GM12891 (cell line): ENCODE data around the gene DCST2. TPM values are rescaled to one million over a fixed set of nuclear protein-coding genes. Genes with fewer than 3 reads are reported as not detected.

Experiments
- DNase-seq: peaks from one replicate; pipeline ENCODE4 v3.0.0; 2011; ENCODE audit warnings: low spot score; ENCODE audit not compliant: insufficient read length
- FAIRE-seq: peaks from 2 replicates; lab custom pipeline; 2011; peaks lifted over from hg19 to GRCh38; lab: Jason Lieb, UNC
- PAX5 ChIP-seq: IDR thresholded peaks from 2 replicates; pipeline ENCODE4 v1.6.1; 2011; ENCODE audit warnings: low read length, moderate library complexity, mild to moderate bottlenecking; ENCODE audit not compliant: insufficient read depth, severe bottlenecking
- POLR2A ChIP-seq: IDR thresholded peaks from 2 replicates; pipeline ENCODE4 v1.6.1; 2011; ENCODE audit warnings: low read depth, low read length, control low read depth
- POLR2AphosphoS5 ChIP-seq: IDR thresholded peaks from 2 replicates; pipeline ENCODE4 v1.6.1; 2011; ENCODE audit warnings: low read depth, low read length, control low read depth
- POU2F2 ChIP-seq: IDR thresholded peaks from 2 replicates; pipeline ENCODE4 v1.6.1; 2011; ENCODE audit warnings: low read depth, mild to moderate bottlenecking, control low read depth, low read length, moderate library complexity
- SPI1 ChIP-seq: IDR thresholded peaks from 2 replicates; pipeline ENCODE4 v1.6.1; 2011; ENCODE audit warnings: low read depth, low read length, control low read depth
- TAF1 ChIP-seq: IDR thresholded peaks from 2 replicates; pipeline ENCODE4 v1.6.1; 2011; ENCODE audit warnings: low read depth, low read length, control low read depth
- polyA plus RNA-seq: library from polyadenylated mRNA; unstranded; fragments of >200 nt; gene quantifications from one replicate; pipeline ENCODE4 v1.2.1, GENCODE V29; 2012; ENCODE audit warnings: low read depth, missing spikeins, inconsistent platforms; ENCODE audit not compliant: missing spikeins

DCST2 gene
- polyA plus RNA-seq, result 0.09 TPM

DNA sequence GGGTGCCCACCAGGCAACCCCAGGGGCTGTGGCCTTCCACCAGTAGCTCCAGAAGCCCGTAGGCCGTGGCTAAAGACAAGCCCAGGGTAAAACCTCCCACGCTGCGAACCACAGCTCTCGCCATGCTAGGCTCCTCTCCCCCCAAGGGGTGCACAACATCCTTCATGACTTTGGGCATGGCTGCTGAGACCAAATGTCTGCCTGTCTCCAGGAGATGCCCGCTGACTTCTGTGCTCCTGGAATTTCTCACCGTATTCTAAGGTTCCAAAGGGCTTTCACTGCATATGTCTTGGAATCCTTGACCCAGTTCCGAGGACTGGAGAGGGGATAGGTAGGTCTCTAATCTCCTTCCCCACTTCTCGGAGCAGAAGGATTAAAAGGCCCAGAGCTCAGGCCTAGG, at the start of gene DCST2, which contains the start of gene DCST1:
DCST2 (minus strand) TSS at position 258 of the 400 bp plus-strand sequence; CDS start at position 178, 80 bp downstream.
DCST1 (plus strand) TSS at position 301 of the 400 bp plus-strand sequence. CDS start 213 bp downstream, outside the sequence.
- FAIRE-seq, result no peak
- no peak for TF ChIP-seq POLR2A
- DNase-seq, result no peak

DNA sequence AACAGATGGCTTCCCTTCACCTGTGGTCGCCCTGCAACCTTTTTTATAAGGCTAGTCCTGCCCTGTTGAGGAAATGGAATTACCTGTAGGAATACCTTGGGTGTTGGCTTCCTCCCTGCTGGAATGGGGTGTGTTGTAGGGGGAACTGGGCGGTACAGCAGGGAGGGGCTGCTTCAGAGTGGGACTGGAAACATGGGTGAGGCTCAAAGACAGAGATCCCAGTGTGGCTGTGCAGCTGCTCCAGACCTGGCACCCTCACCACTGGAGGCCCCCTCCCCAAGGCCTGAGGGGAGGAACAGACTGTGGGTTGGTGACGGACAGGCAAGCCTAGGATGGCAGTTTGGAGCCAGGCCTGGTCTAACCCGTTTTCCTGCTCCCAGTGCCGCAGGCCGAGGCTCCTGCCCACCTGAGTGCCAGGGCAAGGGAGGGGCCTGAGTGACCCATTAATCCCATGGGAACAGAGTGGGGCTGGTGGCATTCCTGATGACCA, 49.5 kb upstream of the DCST2 start:
- TF ChIP-seq PAX5 (no peak), SPI1 (no peak), POLR2AphosphoS5 (no peak), POLR2A (no peak), TAF1 (no peak), POU2F2 (no peak)
- DNase-seq (no peak), FAIRE-seq (no peak)

DNA sequence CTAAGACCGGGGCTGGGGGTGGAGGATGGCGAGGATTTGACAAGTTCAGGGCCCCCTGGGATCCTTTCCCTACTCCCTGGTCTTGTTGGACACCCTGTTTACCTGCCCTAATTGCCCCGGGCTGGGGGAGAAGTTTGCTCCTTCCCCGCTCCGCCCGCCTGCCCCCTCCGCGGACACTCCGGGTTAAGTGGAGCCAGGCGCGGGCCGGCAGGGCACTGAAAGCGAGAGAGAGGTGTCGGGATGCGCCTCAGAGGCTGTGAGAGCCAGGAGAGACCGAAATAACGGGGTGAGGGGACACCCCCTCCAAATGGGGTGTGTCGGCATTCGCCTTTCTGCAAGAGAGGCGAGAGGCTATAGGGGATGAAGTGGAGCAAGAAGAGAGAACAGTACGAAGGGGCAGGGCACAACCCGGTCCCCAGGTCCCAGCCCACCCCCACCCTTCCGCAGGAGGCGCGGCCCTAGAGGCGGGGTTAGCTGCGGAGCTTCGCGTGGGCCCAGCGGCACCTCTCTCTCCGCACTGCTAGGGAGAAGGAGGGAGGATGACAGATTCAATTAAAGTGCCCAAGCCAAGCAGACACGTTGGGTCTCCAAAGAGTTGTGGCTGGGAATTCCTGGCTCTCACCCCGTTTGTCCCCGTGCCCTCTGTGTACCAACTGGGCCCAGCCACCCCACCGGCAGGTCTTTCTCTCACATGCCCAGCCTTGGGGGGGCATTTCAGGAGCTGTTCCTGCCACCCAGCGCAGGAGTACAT, 48.9 kb upstream of the DCST2 start:
- FAIRE-seq (no peak), DNase-seq (no peak)
- TF ChIP-seq TAF1 (no peak), POLR2A (no peak), POU2F2 (no peak), PAX5 (no peak), SPI1 (no peak), POLR2AphosphoS5 (no peak)

DNA sequence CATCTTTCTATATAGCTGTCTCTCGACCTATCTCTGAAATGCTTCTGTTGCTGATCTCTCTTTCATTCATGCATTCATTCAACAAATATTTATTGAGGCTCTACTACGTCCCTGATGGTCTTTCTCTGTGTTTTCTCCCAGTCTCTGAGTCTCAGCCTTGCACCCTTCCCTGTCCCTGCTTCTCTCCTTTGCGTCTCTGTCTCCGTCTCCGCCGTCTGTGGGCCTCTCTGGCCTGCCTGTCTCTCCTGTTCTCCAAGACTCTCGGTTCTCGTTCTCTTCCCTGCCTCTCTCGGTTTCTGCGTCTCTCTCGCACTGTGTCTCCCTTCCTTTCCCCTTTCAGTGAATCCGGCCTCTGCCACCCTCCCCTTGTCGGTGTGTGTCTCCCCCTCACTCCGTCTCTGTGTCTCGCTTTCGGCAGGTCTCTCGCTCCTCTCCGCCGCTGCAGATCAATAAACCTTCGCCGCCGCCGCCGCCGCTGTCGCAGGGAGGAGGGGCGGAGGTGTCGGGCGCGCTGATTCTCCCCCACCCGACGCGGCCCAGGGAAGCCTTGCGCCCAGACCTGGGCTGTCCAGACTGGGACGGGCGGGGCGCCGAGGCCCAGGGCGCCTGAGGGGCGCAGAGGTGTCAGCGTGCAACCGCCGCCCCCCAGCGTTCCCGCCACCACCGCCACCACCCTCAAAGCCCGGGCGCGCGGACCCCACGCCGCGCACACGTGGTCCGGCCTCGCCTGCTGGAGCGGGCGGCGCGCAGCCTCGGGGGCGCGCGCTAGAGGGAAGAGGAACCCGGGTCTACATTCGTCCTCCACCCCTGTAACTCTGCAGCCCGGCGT, 48.1 kb upstream of the DCST2 start:
- TF ChIP-seq SPI1 (no peak), POLR2AphosphoS5 (no peak), PAX5 (no peak), POLR2A (no peak), TAF1 (no peak), POU2F2 (no peak)
- no peak for DNase-seq
- FAIRE-seq, result no peak

DNA sequence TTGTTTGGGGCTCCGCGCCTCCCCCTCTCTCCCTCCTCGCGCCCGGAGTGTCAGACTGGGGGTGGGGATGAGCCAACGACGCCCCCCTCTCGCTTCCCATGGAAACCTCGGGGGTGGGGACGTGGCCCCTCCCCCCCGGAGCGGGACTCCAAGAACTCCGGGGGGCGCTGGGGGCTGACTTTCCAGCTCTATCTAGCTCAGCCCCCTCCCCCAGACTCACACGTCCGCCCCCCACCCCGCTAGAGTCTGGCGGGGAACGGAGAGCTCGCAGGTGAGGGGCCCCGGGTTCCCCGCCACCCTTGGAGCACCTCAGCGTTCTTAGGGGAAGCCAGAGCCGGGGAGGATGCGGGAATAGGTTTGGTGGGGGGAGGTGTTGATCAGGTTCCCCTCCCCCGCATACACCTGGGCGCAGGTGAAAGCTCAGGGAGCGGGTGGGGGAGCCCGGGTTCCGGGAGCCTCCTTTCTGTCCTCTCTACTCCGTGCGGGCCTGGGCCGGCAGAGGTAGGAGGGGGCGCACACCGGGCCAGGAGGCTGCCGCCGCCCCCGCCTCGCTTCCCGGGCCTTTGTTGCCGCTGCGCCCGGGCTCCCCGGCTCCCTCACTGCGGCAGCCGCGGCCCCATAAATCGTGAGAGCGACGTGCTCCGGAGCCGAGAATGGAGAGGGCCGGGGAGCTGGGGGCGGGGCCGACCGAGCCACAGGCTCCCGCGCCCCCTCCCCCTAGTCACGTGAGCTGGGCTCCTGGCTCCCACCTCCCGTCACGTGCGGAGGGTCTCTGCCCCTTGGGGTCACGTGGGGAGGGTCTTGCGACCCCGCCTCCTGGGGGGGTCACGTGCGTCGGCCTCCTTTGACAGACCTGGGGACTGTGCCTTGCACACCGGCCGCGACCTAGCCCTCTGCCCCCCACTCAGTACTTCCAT, 47.0 kb upstream of the DCST2 start:
- TF ChIP-seq SPI1 (no peak), PAX5 (no peak), POLR2A (no peak), POU2F2 (no peak), POLR2AphosphoS5 (no peak), TAF1 (no peak)
- no peak for FAIRE-seq

DNA sequence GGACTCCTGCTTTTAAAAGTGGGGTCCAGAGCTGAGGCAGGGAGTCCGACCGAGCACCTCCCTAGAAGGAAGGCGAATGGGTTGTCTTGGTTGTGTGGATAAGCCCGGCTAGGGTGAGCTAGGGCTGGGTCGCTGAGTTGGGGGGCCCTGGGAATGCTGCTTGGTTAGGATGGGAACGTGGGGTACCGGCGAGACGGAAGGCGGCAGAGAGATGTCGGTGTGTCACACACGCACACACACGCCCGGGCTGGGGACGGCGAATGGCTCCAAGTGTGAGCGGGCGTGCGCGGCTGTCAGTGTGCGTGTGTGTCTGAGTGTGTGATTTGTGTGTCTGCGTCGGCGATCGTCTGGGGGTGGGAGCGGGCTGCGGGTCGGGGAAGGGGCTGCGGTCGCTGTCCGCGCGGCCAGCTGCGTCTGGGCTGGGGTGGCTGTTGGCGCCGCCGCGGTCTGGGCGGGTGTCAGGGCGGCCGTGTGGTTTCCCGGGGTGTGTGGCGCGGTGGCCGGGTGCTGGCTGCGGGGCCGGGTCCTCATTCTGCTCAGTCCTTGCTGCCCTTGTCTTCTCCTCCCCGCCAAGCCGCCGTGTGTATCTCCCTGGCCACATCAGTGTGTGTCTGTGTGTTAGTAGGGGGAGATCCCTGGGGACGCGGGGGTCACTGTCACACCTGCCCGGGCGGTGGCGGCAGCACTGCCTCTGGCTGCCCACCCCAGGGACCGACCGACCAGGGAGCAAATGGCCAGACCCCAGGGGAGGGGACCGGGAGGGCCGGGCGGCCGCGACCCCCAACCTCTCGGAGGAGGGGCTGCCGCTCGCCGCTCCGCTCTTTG, 46.1 kb upstream of the DCST2 start:
- DNase-seq (no peak), FAIRE-seq (peak; percentile 40)

More for the DNA sequence above, 47.0 kb upstream of the DCST2 start:
- DNase-seq, result no peak

DNA sequence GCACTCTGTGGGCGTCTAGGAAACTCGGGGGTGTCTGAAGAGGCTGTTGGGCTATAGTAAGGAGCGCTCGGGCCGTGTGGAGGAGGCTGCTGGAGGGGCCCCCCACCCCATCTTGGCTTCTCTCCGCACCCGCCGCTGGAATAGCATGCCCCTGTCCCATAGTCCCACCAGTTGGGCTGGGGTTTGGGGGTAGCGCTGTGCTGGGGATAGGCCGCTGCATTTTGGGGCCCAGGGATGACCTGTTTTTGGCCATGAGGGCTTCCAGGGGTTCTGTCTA, 45.6 kb upstream of the DCST2 start:
- FAIRE-seq (no peak), DNase-seq (no peak)
- TF ChIP-seq TAF1 (no peak), POLR2AphosphoS5 (no peak), POU2F2 (no peak), POLR2A (no peak), SPI1 (no peak), PAX5 (no peak)

More for the DNA sequence above, 46.1 kb upstream of the DCST2 start:
- TF ChIP-seq POU2F2 (no peak), PAX5 (no peak), POLR2AphosphoS5 (no peak), TAF1 (no peak), SPI1 (no peak), POLR2A (no peak)

DNA sequence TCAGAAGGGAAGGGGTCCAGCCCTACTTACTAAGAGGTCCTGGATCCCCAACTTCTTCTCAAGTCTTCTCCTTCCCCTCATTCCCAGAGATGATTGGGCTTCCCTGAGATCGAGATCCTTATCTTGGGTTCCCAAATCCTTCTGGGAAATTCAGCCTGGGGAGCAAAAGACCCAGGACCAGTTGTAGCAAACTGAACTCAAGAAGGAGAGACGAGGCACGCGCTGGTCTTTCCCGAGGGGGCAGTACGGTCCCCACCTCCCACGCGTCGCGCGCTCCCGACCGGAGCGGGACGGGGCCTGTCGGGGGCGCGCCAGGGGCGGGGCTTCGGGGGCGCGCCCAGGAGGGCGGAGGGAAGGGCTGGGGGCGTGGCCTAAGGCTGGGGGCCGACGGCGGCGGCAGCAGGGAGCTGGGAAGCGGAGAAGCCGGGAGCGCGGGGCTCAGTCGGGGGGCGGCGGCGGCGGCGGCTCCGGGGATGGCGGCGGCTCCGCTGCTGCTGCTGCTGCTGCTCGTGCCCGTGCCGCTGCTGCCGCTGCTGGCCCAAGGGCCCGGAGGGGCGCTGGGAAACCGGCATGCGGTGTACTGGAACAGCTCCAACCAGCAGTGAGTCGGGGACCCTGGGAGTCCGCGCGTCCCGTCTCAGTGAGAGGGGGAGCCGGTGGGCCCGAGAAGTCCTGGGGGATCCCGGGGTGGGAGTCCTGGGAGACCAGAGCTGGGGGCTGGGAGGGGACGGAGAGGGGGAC, 45.1 kb upstream of the DCST2 start, which contains the start of gene EFNA3:
EFNA3 (plus strand) TSS at position 369 of the 741 bp plus-strand sequence; CDS start at position 474, 105 bp downstream.
- DNase-seq (peak; percentile 86), FAIRE-seq (peak; percentile 68)
- TF ChIP-seq POLR2A (no peak), PAX5 (no peak), POU2F2 (no peak), POLR2AphosphoS5 (no peak), SPI1 (no peak), TAF1 (no peak)
